Measurements from ENCODE around the gene GRHPR.
"Not testable (repeated sequence)": the region's sequence is repeated elsewhere in the genome, so short reads cannot be mapped to it uniquely, and the experiment has no call there.

DNA sequence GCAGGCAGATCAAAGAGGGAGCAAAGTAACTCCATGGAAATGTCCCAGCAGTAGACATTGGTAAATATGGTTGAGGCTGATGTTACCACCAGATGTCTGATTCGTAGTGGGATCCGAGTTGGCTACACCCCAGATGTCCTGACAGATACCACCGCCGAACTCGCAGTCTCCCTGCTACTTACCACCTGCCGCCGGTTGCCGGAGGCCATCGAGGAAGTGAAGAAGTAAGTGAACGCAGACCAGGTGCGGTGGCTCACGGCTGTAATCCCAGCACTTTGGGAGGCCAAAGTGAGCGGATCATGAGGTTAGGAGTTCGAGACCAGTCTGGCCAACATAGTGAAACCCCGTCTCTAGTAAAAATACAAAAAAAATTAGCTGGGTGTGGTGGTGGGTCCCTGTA lies 3.9 kb downstream of the GRHPR start:
- not testable (repeated sequence) for TF ChIP-seq POLR2A, POLR2AphosphoS5 (IDR thresholded peaks at IDR 0.05)
- TF ChIP-seq, protein P1, sequence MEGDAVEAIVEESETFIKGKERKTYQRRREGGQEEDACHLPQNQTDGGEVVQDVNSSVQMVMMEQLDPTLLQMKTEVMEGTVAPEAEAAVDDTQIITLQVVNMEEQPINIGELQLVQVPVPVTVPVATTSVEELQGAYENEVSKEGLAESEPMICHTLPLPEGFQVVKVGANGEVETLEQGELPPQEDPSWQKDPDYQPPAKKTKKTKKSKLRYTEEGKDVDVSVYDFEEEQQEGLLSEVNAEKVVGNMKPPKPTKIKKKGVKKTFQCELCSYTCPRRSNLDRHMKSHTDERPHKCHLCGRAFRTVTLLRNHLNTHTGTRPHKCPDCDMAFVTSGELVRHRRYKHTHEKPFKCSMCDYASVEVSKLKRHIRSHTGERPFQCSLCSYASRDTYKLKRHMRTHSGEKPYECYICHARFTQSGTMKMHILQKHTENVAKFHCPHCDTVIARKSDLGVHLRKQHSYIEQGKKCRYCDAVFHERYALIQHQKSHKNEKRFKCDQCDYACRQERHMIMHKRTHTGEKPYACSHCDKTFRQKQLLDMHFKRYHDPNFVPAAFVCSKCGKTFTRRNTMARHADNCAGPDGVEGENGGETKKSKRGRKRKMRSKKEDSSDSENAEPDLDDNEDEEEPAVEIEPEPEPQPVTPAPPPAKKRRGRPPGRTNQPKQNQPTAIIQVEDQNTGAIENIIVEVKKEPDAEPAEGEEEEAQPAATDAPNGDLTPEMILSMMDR (IDR thresholded peaks at IDR 0.05): not testable (repeated sequence)

All from suprapubic skin (tissue), 4 donors.